HG03457 (cell line): ENCODE results near the gene DUS3L.
"Not testable (repeated sequence)": the region's sequence is repeated elsewhere in the genome, so short reads cannot be mapped to it uniquely, and the experiment has no call there.

Experiments used
- ATAC-seq: cut with Tn5 transposase; IDR thresholded peaks from one replicate; pipeline ENCODE4 v1.9.1; 2021; ENCODE audit warnings: moderate number of reproducible peaks; ENCODE audit not compliant: unreplicated experiment

The DUS3L gene

GRCh38 chr19:5775668-5776309 lies 15.2 kb downstream of the DUS3L start:
- ATAC-seq, result no peak

DNA sequence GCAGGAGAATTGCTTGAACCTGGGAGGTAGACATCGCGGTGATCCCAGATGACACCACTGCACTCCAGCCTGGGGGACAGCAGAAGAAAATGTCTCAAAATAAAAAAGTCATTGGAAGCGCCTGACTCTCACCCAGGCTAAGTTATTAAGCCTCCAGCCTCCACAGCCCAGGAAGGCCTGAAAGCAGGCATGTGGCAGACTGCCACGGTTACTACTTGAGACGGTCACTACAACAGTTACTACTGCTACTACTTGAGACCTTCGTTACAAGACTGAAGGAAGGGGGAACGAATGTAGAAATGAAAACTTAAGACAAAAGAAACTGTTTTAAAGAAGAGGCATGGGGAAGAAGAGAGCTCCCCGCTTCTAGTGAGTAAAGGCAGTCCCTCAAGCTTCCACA lies 16.0 kb downstream of the DUS3L start:
- ATAC-seq, result no peak

- no peak for ATAC-seq
Measured at GRCh38 chr19:5773276-5773675, 17.7 kb downstream of the DUS3L start.

DNA sequence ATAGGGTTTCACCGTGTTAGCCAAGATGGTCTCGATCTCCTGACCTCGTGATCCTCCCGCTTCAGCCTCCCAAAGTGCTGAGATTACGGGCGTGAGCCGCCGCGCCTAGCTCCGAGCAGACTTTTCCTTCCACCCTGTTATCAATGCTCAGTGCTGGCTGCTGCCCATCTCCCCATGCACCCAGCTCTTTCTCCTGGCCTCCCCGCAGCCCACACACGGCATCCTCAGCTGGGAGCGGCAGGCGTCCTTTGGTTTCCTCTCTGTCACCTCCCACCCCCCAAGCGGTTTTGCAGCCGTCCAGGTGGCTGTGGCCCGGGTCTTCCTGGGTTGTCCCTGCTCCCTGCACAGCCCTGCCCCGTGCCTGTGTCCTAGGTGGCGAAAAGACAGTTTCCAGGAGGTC lies 18.5 kb downstream of the DUS3L start:
- no peak for ATAC-seq

DNA sequence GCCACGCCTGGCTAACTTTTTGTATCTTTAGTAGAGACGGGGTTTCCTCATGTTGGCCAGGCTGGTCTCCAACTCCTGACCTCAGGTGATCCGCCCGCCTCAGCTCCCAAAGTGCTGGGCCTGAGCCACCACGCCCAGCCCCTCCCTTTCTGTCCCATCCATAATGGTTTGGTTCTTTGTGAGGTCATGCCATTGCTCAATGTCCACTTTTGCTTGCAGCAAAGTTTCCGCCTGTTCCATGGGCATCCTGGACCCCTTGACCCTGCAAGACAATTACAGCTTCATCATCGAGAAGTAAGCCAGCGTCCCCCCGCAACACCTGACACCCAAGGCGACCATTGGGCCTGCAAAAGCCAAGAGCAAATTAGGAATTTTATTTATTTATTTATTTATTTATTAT lies 23.0 kb downstream of the DUS3L start:
- no peak for ATAC-seq

DNA sequence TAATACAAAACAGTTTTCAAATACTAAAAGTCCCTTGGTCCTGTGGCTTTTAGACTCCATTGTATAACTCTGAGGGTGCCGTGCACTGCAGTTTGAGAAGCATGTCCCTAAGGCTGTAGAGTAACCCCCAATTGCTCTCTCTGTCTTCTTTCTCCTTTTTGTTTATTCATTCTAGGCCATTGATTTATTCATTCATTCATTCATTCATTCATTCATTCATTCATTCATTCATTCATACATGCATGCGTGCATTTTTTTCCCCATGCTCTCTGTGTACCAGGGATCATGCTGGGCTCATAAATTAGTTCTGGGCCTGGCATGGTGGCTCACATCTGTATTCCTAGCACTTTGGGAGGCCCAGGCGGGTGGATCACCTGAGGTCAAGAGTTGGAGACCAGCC lies 25.7 kb downstream of the DUS3L start:
- no peak for ATAC-seq

DNA sequence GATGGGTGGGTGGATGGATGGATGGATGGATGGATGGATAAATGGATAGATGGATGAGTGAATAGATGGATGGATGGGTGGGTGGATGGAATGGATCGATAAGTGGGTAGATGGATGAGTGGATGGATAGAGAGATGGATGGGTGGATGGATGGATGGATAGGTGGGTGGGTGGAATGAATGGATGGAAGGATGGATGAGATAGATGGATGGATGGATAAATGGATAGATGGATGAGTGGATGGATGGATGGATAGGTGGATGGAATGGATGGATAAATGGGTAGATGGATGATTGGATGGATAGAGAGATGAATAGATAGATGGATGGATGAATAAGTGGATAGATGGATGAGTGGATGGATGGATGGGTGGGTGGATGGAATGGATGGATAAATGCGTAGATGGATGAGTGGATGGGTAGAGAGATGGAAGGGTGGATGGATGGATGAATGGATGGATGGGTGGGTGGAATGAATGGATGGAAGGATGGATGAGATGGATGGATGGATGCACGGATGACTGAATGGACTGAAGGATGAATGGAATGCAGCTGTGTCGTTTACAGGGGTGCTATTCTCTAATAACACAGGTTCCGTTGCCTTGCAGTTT lies 28.2 kb downstream of the DUS3L start:
- ATAC-seq, result no peak

DNA sequence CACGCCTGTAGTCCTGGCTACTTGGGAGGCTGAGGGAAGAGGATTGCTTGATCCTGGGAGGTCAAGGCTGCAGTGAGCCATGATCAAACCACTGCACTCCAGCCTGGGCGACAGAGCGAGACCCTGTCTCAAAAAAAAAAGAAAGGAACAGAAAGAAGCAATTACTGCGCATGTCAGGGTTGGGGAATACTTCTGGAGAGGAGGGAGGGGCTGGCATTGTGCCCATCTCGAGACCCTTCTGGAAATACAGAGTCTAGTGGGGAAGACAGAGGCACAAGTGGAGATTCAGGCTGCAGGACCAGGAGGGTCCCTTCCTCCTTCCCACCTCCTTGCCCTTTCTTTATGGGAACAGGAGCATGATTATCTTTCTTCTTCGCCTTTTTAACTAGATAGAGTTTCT lies 37.2 kb downstream of the DUS3L start:
- no peak for ATAC-seq

- no peak for ATAC-seq
Measured at GRCh38 chr19:5751709-5752108, 39.3 kb downstream of the DUS3L start.

DNA sequence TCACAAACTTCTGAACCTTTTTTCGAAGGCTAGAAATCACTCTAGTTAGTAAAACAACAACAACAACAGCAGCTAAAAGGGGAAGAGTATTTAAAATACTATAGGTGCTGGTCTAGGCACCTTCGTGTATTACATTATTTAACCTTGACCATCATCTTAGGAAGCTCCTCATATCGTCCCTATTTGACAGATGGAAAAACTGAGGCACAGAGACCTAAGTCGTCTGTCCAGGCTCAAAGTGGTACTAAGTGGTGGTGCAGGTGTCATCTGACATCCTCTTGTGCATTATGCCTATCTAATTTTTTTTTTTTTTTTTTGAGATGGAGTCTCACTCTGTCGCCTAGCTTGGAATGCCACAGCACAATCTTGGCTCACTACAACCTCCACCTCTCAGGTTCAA lies 41.5 kb downstream of the DUS3L start:
- no peak for ATAC-seq

- not testable (repeated sequence) for ATAC-seq
Measured at GRCh38 chr19:5748920-5749319, 42.0 kb downstream of the DUS3L start.

GRCh38 chr19:5744999-5745398 lies 46.0 kb downstream of the DUS3L start:
- ATAC-seq, result not testable (repeated sequence)

GRCh38 chr19:5743630-5744029 lies 47.3 kb downstream of the DUS3L start:
- ATAC-seq, result no peak

DNA sequence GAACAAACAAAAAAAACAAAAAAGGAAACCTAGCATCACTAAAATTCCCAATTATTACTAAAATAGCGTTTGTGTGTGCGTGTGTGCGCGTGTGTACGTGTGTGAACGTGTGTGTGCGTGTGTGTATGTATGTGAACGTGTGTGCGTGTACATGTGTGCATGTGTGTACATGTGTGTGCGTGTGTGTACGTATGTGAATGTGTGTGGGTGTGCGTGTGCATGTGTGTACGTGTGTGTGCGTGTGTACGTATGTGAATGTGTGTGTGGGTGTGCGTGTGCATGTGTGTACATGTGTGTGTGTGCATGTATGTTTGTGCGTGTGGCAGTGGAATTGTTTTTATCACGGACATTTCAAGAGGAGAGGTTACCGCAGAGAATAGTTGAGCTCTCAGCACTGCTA lies 48.9 kb downstream of the DUS3L start:
- no peak for ATAC-seq

- no peak for ATAC-seq
Measured at GRCh38 chr19:5738423-5738822, 52.5 kb downstream of the DUS3L start.
